ENCODE measurements around the gene COQ7.

COQ7 gene

GRCh38 chr16:19115148-19116021, 48.0 kb downstream of the COQ7 start:
- peaks cover 5% of the 10 kb centered on the region for H3K27me3 ChIP-seq (ENCODE audit: insufficient read depth, poor library complexity, severe bottlenecking)
- no peak overlapping the region for H3K27ac ChIP-seq (replicated peaks)
- no peak for DNase-seq (ENCODE audit: low read depth in 1 of 2, low spot score in 1 of 2)
- no peak overlapping the region for H3K4me3 ChIP-seq (replicated peaks; ENCODE audit: insufficient read depth, low read length)
- no peak for TF ChIP-seq GABPA (IDR thresholded peaks at IDR 0.05; ENCODE audit: low read depth)
- TF ChIP-seq, protein P1, sequence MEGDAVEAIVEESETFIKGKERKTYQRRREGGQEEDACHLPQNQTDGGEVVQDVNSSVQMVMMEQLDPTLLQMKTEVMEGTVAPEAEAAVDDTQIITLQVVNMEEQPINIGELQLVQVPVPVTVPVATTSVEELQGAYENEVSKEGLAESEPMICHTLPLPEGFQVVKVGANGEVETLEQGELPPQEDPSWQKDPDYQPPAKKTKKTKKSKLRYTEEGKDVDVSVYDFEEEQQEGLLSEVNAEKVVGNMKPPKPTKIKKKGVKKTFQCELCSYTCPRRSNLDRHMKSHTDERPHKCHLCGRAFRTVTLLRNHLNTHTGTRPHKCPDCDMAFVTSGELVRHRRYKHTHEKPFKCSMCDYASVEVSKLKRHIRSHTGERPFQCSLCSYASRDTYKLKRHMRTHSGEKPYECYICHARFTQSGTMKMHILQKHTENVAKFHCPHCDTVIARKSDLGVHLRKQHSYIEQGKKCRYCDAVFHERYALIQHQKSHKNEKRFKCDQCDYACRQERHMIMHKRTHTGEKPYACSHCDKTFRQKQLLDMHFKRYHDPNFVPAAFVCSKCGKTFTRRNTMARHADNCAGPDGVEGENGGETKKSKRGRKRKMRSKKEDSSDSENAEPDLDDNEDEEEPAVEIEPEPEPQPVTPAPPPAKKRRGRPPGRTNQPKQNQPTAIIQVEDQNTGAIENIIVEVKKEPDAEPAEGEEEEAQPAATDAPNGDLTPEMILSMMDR (IDR thresholded peaks at IDR 0.05; ENCODE audit: insufficient read depth, low read length): no peak
- TF ChIP-seq, protein P2, sequence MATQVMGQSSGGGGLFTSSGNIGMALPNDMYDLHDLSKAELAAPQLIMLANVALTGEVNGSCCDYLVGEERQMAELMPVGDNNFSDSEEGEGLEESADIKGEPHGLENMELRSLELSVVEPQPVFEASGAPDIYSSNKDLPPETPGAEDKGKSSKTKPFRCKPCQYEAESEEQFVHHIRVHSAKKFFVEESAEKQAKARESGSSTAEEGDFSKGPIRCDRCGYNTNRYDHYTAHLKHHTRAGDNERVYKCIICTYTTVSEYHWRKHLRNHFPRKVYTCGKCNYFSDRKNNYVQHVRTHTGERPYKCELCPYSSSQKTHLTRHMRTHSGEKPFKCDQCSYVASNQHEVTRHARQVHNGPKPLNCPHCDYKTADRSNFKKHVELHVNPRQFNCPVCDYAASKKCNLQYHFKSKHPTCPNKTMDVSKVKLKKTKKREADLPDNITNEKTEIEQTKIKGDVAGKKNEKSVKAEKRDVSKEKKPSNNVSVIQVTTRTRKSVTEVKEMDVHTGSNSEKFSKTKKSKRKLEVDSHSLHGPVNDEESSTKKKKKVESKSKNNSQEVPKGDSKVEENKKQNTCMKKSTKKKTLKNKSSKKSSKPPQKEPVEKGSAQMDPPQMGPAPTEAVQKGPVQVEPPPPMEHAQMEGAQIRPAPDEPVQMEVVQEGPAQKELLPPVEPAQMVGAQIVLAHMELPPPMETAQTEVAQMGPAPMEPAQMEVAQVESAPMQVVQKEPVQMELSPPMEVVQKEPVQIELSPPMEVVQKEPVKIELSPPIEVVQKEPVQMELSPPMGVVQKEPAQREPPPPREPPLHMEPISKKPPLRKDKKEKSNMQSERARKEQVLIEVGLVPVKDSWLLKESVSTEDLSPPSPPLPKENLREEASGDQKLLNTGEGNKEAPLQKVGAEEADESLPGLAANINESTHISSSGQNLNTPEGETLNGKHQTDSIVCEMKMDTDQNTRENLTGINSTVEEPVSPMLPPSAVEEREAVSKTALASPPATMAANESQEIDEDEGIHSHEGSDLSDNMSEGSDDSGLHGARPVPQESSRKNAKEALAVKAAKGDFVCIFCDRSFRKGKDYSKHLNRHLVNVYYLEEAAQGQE (IDR thresholded peaks at IDR 0.05; ENCODE audit: insufficient replicate concordance, low read depth): no peak
- no peak for TF ChIP-seq POLR2AphosphoS5 (IDR thresholded peaks at IDR 0.05; ENCODE audit: low read depth)
- no peak for TF ChIP-seq SPI1 (IDR thresholded peaks at IDR 0.05; ENCODE audit: borderline replicate concordance, low read depth)

DNA sequence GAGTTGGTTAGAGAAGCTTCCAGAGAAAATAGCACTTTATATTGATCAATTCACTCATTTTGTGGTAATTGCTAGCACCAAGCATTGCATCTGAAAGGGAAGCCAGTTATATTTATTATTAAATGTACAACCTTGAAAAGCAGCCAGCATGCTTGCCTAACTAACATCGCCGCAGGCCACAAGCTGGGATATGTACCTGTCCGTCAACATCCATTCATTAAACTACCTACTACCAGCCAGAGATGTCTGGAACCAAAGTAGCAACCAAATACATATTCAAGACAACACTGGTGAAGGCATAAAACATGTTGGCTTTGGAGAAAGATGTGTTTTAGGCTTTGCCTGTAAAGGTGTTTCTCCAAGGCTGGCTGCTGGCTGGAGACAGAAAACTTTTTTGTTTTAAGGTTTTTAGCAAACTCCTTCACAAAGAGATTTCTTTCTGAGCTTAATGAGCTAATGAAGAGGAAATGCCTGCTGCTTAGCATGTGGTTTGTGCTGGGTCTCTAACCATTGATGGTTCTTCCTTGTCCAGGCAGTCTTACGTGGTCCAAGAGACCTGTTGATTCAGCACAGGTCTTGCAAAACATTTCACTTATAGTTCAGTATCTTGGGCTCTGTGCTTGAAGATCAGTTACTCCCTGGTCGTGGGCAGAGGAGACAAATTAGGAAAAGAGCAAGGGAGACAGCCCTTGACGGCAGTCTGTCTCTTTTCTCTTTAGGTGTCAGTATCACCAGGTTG, 49.5 kb downstream of the COQ7 start:
- Histone ChIP-seq H3K27me3 (ENCODE audit: insufficient read depth, poor library complexity, severe bottlenecking) (peaks cover 5% of the 10 kb centered on the region), H3K27ac (replicated peaks) (peak overlapping the region; percentile 54), H3K4me3 (replicated peaks; ENCODE audit: insufficient read depth, low read length) (no peak overlapping the region)
- peak in 1 of 2 experiments; percentile 24 for DNase-seq (ENCODE audit: low read depth in 1 of 2, low spot score in 1 of 2)
- TF ChIP-seq SPI1 (IDR thresholded peaks at IDR 0.05; ENCODE audit: borderline replicate concordance, low read depth) (no peak), POLR2AphosphoS5 (IDR thresholded peaks at IDR 0.05; ENCODE audit: low read depth) (no peak), GABPA (IDR thresholded peaks at IDR 0.05; ENCODE audit: low read depth) (no peak)
- TF ChIP-seq, protein P1 (IDR thresholded peaks at IDR 0.05; ENCODE audit: insufficient read depth, low read length): no peak
- TF ChIP-seq, protein P2 (IDR thresholded peaks at IDR 0.05; ENCODE audit: insufficient replicate concordance, low read depth): no peak

DNA sequence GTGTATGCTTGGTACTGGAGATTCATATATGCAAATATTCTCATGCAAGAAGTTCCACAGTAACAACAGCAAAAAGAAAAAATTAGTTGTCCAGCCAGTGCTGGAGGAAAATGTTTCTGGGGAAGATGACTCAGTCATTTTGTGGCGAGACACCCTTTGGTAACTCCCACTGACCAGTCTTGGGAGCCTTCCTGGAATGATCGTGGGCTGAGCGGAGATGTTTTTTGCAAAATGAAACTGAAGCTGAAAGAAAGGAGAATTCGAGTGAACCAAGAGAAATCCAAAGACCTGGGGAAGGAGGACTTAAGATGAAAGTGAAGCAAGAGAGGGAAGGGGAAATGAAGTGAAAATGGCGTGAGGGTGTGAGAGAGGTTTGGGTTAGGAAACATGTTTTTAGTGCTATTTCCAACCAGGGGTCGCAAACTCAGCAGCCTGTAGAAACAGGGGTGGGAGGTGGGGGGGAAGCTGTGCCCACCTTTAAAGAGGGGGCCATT, 51.6 kb downstream of the COQ7 start:
- TF ChIP-seq, protein P2 (IDR thresholded peaks at IDR 0.05; ENCODE audit: insufficient replicate concordance, low read depth): no peak
- TF ChIP-seq SPI1 (IDR thresholded peaks at IDR 0.05; ENCODE audit: borderline replicate concordance, low read depth): 0 out of 2 replicates have a peak, but pooled peaks have one; percentile 6
- no peak for TF ChIP-seq GABPA (IDR thresholded peaks at IDR 0.05; ENCODE audit: low read depth)
- TF ChIP-seq, protein P1 (IDR thresholded peaks at IDR 0.05; ENCODE audit: insufficient read depth, low read length): no peak
- 0 out of 2 replicates have a peak, but pooled peaks have one; percentile 21 for TF ChIP-seq POLR2AphosphoS5 (IDR thresholded peaks at IDR 0.05; ENCODE audit: low read depth)
- peak overlapping the region; percentile 38 for H3K4me3 ChIP-seq (replicated peaks; ENCODE audit: insufficient read depth, low read length)
- DNase-seq (ENCODE audit: low read depth in 1 of 2, low spot score in 1 of 2): peak; percentile 41 to 82
- peak overlapping the region; percentile 54 for H3K27ac ChIP-seq (replicated peaks)
- H3K27me3 ChIP-seq (ENCODE audit: insufficient read depth, poor library complexity, severe bottlenecking): peaks cover 3% of the 10 kb centered on the region

Measured in HL-60 (cell line).